Neural progenitor cell (in vitro differentiated cells): ENCODE data around the gene DDX28.

ENCODE experiments used
- EZH2 ChIP-seq: fragments of 200-600 bp; sonication (generic); IDR thresholded peaks from 2 replicates; pipeline ENCODE4 v1.6.1; 2017; ENCODE audit warnings: antibody characterized with exemption, mild to moderate bottlenecking, moderate library complexity
- EZH2phosphoT487 ChIP-seq: fragments of 200-600 bp; sonication (generic); IDR thresholded peaks from 2 replicates; pipeline ENCODE4 v1.6.1; 2017; ENCODE audit warnings: antibody characterized with exemption
- TF ChIP-seq, protein P1 (sequence below): fragments of 200-600 bp; sonication (generic); IDR thresholded peaks from 2 replicates; pipeline ENCODE4 v1.5.1; 2017; ENCODE audit warnings: antibody characterized with exemption, mild to moderate bottlenecking

DNA sequence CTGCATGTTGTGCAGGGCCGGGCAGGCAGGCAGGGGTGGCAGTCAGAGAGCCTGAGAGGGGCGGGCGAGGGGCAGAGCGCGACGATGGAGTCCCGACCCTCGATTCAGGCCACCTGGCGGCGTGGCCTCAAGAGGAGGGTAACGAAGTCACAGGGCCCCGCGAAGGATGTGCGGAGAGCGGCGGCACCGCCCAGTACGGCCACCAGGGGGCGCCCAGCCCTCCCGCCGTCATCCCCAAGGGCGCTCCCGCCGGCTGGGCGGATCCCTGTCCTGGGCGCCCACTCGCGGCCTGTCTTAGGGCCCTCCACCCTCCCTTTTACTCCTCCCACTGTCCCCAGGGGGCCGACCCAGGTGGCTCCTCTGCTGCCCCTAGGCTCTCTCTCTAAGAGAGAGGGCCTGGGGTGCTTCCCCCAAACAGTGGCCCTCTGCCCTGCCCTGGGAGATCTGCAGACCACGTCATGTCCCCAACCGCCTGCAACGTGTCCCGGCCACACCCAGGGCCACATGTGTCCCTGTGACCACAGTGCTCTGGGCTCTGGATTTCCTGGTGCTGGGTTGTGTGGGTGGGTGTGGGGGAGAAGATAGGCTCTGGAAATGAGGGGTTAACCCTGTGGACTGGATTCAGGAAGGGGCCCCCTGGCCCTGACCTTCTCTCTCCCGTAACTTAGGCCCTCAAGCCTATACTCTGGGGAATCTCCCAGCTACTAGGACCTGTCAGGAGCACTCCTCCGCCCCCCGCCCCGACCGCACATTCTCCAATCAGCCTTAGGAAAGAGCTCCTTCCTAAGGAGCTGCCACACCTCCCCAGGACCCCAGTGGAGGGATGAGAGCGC lies 29.6 kb downstream of the DDX28 start:
- TF ChIP-seq, protein P1, sequence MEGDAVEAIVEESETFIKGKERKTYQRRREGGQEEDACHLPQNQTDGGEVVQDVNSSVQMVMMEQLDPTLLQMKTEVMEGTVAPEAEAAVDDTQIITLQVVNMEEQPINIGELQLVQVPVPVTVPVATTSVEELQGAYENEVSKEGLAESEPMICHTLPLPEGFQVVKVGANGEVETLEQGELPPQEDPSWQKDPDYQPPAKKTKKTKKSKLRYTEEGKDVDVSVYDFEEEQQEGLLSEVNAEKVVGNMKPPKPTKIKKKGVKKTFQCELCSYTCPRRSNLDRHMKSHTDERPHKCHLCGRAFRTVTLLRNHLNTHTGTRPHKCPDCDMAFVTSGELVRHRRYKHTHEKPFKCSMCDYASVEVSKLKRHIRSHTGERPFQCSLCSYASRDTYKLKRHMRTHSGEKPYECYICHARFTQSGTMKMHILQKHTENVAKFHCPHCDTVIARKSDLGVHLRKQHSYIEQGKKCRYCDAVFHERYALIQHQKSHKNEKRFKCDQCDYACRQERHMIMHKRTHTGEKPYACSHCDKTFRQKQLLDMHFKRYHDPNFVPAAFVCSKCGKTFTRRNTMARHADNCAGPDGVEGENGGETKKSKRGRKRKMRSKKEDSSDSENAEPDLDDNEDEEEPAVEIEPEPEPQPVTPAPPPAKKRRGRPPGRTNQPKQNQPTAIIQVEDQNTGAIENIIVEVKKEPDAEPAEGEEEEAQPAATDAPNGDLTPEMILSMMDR = peak; percentile 92
- TF ChIP-seq EZH2phosphoT487 = no peak
- TF ChIP-seq EZH2 = no peak
